Measurements from ENCODE around the gene SCUBE1. TPM values are rescaled to one million over a fixed set of nuclear protein-coding genes. Genes with fewer than 3 reads are reported as not detected.

Gene SCUBE1
- total and polyA plus RNA-seq, 2 donors = 0.30 to 0.52 TPM

DNA sequence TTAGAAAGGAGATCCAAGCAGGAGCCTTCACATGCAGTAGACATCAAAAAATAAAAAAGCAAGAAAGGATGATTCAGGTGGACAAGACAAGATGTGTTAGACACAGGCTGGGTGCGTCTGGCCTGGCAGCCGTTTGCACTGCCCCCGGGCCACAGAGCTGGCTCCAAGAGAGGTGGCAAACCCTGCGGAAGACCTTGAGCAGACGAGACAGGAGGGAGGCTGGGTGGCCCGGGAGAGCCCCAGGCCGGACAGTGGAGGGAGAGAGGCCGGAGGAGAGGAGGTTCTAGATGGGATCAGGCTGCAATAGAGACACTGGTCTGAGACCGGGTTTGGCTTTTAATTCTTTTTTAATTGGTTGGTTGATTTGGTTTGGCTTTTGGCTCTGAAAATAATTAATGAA lies 86.6 kb downstream of the SCUBE1 start:
- no peaks in the 10 kb centered on the region for H3K9me3 ChIP-seq (ENCODE audit: control insufficient read depth in 2 of 2, insufficient read depth in 1 of 2, low read length in 1 of 2)
- H3K4me1 ChIP-seq (ENCODE audit: control insufficient read depth in 2 of 2, insufficient read depth in 2 of 2, low read length in 2 of 2) = peaks cover 0 to 7% of the 10 kb centered on the region in 2 donors
- no peak for DNase-seq (ENCODE audit: low read depth in 6 of 9, low spot score in 9 of 9)
- H3K36me3 ChIP-seq (ENCODE audit: control insufficient read depth in 2 of 2, insufficient read depth in 2 of 2, low read length in 1 of 2) = no peaks in the 10 kb centered on the region
- no peaks in the 10 kb centered on the region for H3K27me3 ChIP-seq (ENCODE audit: control insufficient read depth in 2 of 2, insufficient read depth in 1 of 2, low read length in 1 of 2)
- no peak overlapping the region for H3K4me3 ChIP-seq (ENCODE audit: low read length in 2 of 2)
- H3K27ac ChIP-seq (ENCODE audit: low read depth in 1 of 2, low read length in 1 of 2) = no peak overlapping the region
- WGBS = 91% methylated on average over 9 of the region's 9 CpGs

DNA sequence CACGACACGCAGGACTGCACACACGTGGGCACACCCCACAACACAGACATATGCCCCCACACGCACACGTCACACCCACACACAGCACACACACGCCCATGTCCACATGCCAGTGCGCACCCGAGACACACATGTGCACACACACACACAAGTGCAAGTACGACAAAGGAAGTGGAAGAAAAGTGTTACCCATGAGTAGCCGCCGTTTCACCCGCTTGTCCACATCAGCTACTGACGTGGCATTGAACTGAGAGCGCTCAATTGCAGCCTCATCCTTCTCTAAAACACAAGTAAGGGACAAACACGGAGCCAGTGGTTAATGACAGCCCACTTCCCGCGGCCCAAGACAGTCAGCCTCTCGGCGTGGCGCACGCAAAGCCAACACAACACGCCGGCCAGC lies 87.9 kb downstream of the SCUBE1 start:
- no peak overlapping the region for H3K4me3 ChIP-seq (ENCODE audit: low read length in 2 of 2)
- peaks cover 0 to 7% of the 10 kb centered on the region in 2 donors for H3K4me1 ChIP-seq (ENCODE audit: control insufficient read depth in 2 of 2, insufficient read depth in 2 of 2, low read length in 2 of 2)
- 96% methylated on average over 23 of the region's 23 CpGs for WGBS
- H3K36me3 ChIP-seq (ENCODE audit: control insufficient read depth in 2 of 2, insufficient read depth in 2 of 2, low read length in 1 of 2) = no peaks in the 10 kb centered on the region
- H3K27ac ChIP-seq (ENCODE audit: low read depth in 1 of 2, low read length in 1 of 2) = no peak overlapping the region
- H3K27me3 ChIP-seq (ENCODE audit: control insufficient read depth in 2 of 2, insufficient read depth in 1 of 2, low read length in 1 of 2) = no peaks in the 10 kb centered on the region
- no peak for DNase-seq (ENCODE audit: low read depth in 6 of 9, low spot score in 9 of 9)
- H3K9me3 ChIP-seq (ENCODE audit: control insufficient read depth in 2 of 2, insufficient read depth in 1 of 2, low read length in 1 of 2) = no peaks in the 10 kb centered on the region

DNA sequence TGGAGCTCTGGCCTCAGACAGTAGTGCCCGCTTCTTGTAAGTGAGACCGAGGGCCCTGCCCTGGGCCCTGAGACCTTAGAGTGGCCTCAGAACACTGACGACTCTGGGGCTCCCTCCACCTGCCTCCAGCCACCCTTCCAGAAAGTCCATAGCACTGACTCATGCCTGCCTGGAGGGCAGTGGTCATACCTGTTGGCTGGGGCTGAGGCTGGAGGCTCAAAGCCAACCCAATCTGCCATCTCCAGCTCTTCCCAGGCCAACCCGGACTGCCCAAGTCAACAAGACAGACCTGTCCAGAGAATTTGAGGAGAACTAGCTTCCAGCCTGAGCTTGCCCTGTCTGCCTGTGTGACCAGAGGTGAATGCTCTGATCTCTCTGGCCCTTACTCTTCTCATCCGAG lies 89.3 kb downstream of the SCUBE1 start:
- H3K4me3 ChIP-seq (ENCODE audit: low read length in 2 of 2) = no peak overlapping the region
- no peaks in the 10 kb centered on the region for H3K36me3 ChIP-seq (ENCODE audit: control insufficient read depth in 2 of 2, insufficient read depth in 2 of 2, low read length in 1 of 2)
- no peak overlapping the region for H3K27ac ChIP-seq (ENCODE audit: low read depth in 1 of 2, low read length in 1 of 2)
- DNase-seq (ENCODE audit: low read depth in 6 of 9, low spot score in 9 of 9) = no peak
- H3K27me3 ChIP-seq (ENCODE audit: control insufficient read depth in 2 of 2, insufficient read depth in 1 of 2, low read length in 1 of 2) = no peaks in the 10 kb centered on the region
- 95% methylated on average over 5 of the region's 5 CpGs for WGBS
- peaks cover 0 to 7% of the 10 kb centered on the region in 2 donors for H3K4me1 ChIP-seq (ENCODE audit: control insufficient read depth in 2 of 2, insufficient read depth in 2 of 2, low read length in 2 of 2)
- no peaks in the 10 kb centered on the region for H3K9me3 ChIP-seq (ENCODE audit: control insufficient read depth in 2 of 2, insufficient read depth in 1 of 2, low read length in 1 of 2)

DNA sequence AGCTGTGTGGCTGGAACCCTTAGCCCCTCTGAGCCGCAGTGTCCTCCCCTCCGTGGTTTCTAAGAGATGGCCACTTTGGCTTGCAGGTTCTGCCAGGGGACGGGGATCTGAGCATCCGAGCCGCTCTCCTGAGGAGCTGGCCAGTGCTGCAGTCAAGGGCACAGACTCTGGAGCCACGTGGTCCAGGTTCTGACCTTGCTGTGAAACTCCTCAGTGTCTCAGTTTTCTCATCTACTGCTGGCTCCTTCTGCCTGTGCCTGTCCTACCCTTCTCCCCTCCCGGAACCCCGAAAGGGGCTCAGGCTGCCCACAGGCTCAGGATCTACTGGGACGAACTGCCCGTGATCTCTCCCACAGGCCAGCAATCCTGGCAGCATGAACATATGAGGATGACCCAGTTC lies 90.9 kb downstream of the SCUBE1 start:
- no peaks in the 10 kb centered on the region for H3K9me3 ChIP-seq (ENCODE audit: control insufficient read depth in 2 of 2, insufficient read depth in 1 of 2, low read length in 1 of 2)
- no peaks in the 10 kb centered on the region for H3K36me3 ChIP-seq (ENCODE audit: control insufficient read depth in 2 of 2, insufficient read depth in 2 of 2, low read length in 1 of 2)
- no peak for DNase-seq (ENCODE audit: low read depth in 6 of 9, low spot score in 9 of 9)
- no peak overlapping the region for H3K4me3 ChIP-seq (ENCODE audit: low read length in 2 of 2)
- WGBS = 96% methylated on average over 10 of the region's 10 CpGs
- H3K27ac ChIP-seq (ENCODE audit: low read depth in 1 of 2, low read length in 1 of 2) = no peak overlapping the region
- H3K27me3 ChIP-seq (ENCODE audit: control insufficient read depth in 2 of 2, insufficient read depth in 1 of 2, low read length in 1 of 2) = no peaks in the 10 kb centered on the region
- peaks cover 0 to 7% of the 10 kb centered on the region in 2 donors for H3K4me1 ChIP-seq (ENCODE audit: control insufficient read depth in 2 of 2, insufficient read depth in 2 of 2, low read length in 2 of 2)

DNA sequence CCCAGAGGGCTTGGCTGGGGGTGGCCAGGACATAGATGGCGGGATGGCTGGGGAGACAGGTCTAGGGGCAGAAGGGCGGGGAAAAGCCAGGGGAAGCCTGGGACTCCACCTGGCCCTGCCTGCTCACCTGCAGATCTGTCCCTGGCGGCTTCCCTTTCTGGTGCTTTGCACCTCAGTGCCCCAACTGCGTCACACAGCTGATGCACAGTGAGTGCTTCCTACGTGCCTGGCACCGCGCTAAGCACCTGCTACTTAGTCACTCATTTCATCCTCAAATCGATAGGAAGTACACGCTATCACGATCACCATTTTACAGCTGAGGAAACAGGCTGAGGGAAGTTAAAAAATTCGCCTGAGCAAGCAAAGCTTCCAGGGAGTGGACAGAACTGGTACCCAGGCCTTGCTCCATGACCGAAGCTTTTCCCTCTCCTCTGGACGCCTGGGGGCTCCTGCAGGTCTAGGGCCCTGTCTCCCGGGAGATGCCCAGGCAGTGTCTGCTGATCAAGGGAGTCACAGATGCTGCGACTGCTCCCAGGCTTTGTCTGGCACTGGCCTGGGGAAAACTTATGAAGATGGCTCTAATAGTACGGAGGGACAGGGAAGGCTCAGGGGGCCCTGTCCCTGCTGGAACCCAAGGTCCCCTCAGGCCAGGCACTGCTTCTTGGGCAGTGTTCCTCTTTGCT lies 93.2 kb downstream of the SCUBE1 start:
- DNase-seq (ENCODE audit: low read depth in 6 of 9, low spot score in 9 of 9) = no peak
- Histone ChIP-seq H3K36me3 (ENCODE audit: control insufficient read depth in 2 of 2, insufficient read depth in 2 of 2, low read length in 1 of 2) (no peaks in the 10 kb centered on the region), H3K9me3 (ENCODE audit: control insufficient read depth in 2 of 2, insufficient read depth in 1 of 2, low read length in 1 of 2) (no peaks in the 10 kb centered on the region), H3K27ac (ENCODE audit: low read depth in 1 of 2, low read length in 1 of 2) (no peak overlapping the region), H3K4me3 (ENCODE audit: low read length in 2 of 2) (no peak overlapping the region), H3K27me3 (ENCODE audit: control insufficient read depth in 2 of 2, insufficient read depth in 1 of 2, low read length in 1 of 2) (no peaks in the 10 kb centered on the region), H3K4me1 (ENCODE audit: control insufficient read depth in 2 of 2, insufficient read depth in 2 of 2, low read length in 2 of 2) (no peaks in the 10 kb centered on the region)
- WGBS = 89% methylated on average over 16 of the region's 16 CpGs

DNA sequence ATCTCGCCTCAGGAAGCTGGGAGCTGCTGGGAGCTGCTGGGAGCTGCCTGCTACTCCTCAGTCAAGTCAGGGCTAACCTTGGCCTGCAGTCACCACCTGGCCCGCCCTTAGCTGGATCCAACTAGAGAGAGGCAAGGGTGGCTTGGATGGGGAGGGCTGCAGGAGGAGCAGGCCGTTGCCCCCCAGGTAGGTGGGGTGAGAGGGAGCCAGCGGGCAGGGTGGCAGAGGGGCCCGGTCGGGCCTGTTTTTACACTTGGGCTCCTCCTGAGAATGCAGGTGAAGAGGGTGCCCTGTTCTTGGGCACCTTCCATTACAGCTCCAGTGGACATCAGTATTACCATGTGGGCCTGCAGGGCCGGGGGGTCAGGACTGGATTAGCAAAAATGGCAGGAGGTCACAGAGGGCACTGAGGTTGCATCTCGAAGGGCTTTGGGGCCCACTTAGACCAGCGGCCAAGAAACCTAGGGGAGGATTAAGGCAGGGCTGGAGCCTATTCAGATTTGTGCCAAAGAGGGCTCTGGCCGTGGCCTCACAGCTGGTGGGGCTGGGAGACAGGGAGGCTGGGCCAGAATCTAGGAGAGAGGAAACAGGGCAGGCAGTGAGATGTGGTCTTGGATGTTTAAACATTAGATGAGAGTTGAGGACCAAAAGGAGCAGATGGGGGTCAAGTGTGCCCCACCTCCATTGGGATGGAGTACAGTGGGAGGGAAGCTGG lies 95.5 kb downstream of the SCUBE1 start:
- Histone ChIP-seq H3K9me3 (ENCODE audit: control insufficient read depth in 2 of 2, insufficient read depth in 1 of 2, low read length in 1 of 2) (no peaks in the 10 kb centered on the region), H3K4me3 (ENCODE audit: low read length in 2 of 2) (no peak overlapping the region), H3K36me3 (ENCODE audit: control insufficient read depth in 2 of 2, insufficient read depth in 2 of 2, low read length in 1 of 2) (no peaks in the 10 kb centered on the region), H3K4me1 (ENCODE audit: control insufficient read depth in 2 of 2, insufficient read depth in 2 of 2, low read length in 2 of 2) (no peaks in the 10 kb centered on the region), H3K27me3 (ENCODE audit: control insufficient read depth in 2 of 2, insufficient read depth in 1 of 2, low read length in 1 of 2) (no peaks in the 10 kb centered on the region), H3K27ac (ENCODE audit: low read depth in 1 of 2, low read length in 1 of 2) (no peak overlapping the region)
- DNase-seq (ENCODE audit: low read depth in 6 of 9, low spot score in 9 of 9) = no peak
- WGBS = 96% methylated on average over 10 of the region's 10 CpGs

DNA sequence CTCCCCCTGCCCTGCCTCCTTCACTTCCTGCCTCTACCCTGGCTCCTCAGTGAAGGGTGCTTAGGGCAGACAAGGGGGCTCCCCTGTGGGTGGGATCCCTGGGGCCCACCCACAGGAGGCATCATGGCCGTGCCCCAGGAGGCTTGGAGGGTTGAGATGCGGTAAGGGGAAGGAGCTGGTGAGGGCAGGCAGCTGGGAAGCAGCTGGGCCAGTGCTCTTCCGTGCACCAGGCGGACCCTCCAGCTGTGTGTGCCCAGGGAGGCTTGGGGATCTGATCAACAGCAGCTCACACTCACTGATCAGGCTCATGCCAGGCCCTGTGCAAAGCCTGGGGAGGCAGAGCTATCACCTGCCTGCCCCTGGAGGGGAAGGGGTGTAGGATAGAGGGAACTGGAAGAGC lies 97.0 kb downstream of the SCUBE1 start:
- DNase-seq (ENCODE audit: low read depth in 6 of 9, low spot score in 9 of 9) = peak in 1 of 9 donors; percentile 18
- Histone ChIP-seq H3K9me3 (ENCODE audit: control insufficient read depth in 2 of 2, insufficient read depth in 1 of 2, low read length in 1 of 2) (no peaks in the 10 kb centered on the region), H3K27ac (ENCODE audit: low read depth in 1 of 2, low read length in 1 of 2) (no peak overlapping the region), H3K27me3 (ENCODE audit: control insufficient read depth in 2 of 2, insufficient read depth in 1 of 2, low read length in 1 of 2) (no peaks in the 10 kb centered on the region), H3K36me3 (ENCODE audit: control insufficient read depth in 2 of 2, insufficient read depth in 2 of 2, low read length in 1 of 2) (no peaks in the 10 kb centered on the region), H3K4me1 (ENCODE audit: control insufficient read depth in 2 of 2, insufficient read depth in 2 of 2, low read length in 2 of 2) (no peaks in the 10 kb centered on the region), H3K4me3 (ENCODE audit: low read length in 2 of 2) (no peak overlapping the region)
- WGBS = 8% methylated on average over 4 of the region's 4 CpGs

DNA sequence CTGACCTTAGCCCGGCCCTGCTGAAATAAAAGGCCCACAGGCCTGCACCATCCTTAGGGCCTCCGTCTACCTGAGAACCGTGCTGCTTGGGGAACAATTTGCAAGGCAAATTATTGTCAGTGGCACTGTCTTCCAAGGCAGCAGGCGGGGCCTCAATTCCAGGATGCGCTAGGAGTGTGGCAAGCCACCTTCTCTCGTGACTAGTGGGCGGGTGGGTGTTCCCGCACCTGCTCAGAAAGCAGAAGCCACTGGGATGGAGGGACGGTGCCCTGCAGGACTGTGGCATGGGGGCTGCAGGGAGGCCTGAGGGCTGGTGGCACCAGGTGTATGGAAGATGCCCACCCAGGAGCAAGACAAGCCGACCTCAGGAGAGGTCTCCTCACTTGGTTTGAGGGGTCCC lies 97.5 kb downstream of the SCUBE1 start:
- Histone ChIP-seq H3K27ac (ENCODE audit: low read depth in 1 of 2, low read length in 1 of 2) (no peak overlapping the region), H3K9me3 (ENCODE audit: control insufficient read depth in 2 of 2, insufficient read depth in 1 of 2, low read length in 1 of 2) (no peaks in the 10 kb centered on the region), H3K4me3 (ENCODE audit: low read length in 2 of 2) (no peak overlapping the region), H3K27me3 (ENCODE audit: control insufficient read depth in 2 of 2, insufficient read depth in 1 of 2, low read length in 1 of 2) (no peaks in the 10 kb centered on the region), H3K36me3 (ENCODE audit: control insufficient read depth in 2 of 2, insufficient read depth in 2 of 2, low read length in 1 of 2) (no peaks in the 10 kb centered on the region), H3K4me1 (ENCODE audit: control insufficient read depth in 2 of 2, insufficient read depth in 2 of 2, low read length in 2 of 2) (no peaks in the 10 kb centered on the region)
- DNase-seq (ENCODE audit: low read depth in 6 of 9, low spot score in 9 of 9) = no peak
- 55% methylated on average over 10 of the region's 10 CpGs for WGBS

DNA sequence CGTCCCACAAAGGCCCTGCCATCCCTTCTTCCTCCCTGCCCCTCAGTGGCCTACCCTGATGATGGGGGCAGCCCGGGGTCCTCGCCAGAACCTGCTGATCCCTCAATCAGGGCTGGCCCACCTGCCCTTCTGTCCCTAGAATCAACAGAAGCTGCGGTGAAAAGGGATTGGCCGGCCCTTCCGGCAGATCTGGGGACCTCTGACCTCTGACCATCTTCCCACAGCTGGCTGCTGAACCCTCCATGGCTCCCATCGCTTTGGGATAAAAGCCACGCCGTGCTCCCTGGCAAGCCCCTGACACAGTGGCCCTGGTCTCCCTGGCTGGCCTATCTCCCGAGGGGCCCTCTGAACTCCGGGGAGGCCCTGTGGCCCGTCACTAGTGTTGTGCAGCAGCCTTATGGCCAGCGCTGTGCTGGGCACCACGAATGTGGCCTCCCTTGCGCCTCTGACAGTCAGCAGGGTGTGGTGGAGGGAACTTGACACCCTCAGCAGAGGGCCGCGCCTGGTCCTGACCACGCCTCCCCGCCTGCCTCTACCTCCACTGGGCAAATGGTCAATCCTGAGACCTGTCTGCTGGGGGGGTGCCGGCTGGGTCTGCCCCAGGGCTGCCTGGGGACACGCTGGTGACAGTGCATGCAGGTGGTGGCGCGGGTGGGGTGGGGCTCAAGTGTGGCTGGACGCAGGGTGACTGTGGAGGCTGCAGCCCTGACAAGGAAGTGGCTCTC lies 98.2 kb downstream of the SCUBE1 start:
- no peak overlapping the region for H3K4me3 ChIP-seq (ENCODE audit: low read length in 2 of 2)
- DNase-seq (ENCODE audit: low read depth in 6 of 9, low spot score in 9 of 9) = no peak
- no peak overlapping the region for H3K27ac ChIP-seq (ENCODE audit: low read depth in 1 of 2, low read length in 1 of 2)
- 96% methylated on average over 24 of the region's 24 CpGs for WGBS
- no peaks in the 10 kb centered on the region for H3K36me3 ChIP-seq (ENCODE audit: control insufficient read depth in 2 of 2, insufficient read depth in 2 of 2, low read length in 1 of 2)
- no peaks in the 10 kb centered on the region for H3K4me1 ChIP-seq (ENCODE audit: control insufficient read depth in 2 of 2, insufficient read depth in 2 of 2, low read length in 2 of 2)
- no peaks in the 10 kb centered on the region for H3K9me3 ChIP-seq (ENCODE audit: control insufficient read depth in 2 of 2, insufficient read depth in 1 of 2, low read length in 1 of 2)
- peaks cover 0 to 2% of the 10 kb centered on the region in 2 donors for H3K27me3 ChIP-seq (ENCODE audit: control insufficient read depth in 2 of 2, insufficient read depth in 1 of 2, low read length in 1 of 2)

All from thymus (tissue), 11 donors.